Measurements from ENCODE around the gene SLC35E2B.
A peak's percentile ranks its signal among the peaks of the same experiment; 100 is the strongest.
"Not testable (repeated sequence)": the region's sequence is repeated elsewhere in the genome, so short reads cannot be mapped to it uniquely, and the experiment has no call there.

The SLC35E2B gene

DNA sequence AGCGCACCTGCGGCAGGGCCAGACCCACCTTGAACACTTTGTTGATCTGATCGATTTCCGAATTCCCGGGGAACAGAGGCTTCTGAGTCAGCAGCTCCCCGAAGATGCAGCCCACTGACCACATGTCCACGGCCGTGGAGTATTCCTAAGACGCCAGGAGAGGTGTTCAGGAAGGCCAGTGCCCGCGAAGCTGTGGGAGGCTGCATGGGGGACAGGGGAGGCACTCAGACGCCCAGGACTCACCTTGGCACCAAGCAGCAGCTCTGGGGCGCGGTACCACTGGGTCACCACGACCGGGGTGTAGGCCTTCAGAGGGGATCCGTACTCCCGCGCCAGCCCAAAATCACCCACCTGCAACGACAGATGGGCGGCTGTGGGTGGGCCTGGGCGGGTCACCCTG is 11.2 kb upstream of the SLC35E2B start:
- no peak for DNase-seq (ENCODE audit: low spot score)

- not testable (repeated sequence) for DNase-seq (ENCODE audit: low spot score)
Measured at GRCh38 chr1:1702506-1702905, 9.9 kb upstream of the SLC35E2B start.

DNA sequence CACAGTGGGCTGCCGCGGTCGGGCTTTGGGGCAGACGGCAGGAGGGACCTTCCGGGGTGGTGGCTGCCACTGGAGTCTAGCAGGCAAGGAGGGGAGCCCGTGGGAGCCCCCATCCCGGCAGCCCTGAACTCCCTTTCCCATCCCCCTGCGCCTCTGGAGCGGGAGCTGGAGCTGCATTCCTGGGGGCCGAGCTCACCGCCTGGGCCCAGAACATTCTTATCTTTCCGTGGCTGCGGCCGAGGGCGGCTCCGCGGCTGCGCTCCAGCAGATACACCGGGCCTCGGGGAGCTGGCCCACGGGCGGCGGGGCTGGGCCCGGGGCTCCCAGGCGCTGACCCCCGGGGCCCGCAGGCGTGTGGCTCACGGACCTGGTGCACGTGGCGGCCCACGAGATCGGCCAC is 8.0 kb upstream of the SLC35E2B start:
- not testable (repeated sequence) for DNase-seq (ENCODE audit: low spot score)

DNA sequence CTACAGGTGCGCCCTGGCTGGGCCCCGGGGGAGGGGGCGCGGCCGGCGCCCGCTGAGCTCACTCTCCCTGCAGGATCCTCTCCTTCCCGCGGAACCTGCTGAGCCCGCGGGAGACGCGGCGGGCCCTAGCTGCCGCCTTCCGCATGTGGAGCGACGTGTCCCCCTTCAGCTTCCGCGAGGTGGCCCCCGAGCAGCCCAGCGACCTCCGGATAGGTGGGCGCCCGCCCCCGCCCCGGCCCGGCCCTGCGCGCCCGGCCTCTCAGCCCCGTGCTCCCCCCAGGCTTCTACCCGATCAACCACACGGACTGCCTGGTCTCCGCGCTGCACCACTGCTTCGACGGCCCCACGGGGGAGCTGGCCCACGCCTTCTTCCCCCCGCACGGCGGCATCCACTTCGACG is 7.5 kb upstream of the SLC35E2B start:
- DNase-seq (ENCODE audit: low spot score), result not testable (repeated sequence)

DNA sequence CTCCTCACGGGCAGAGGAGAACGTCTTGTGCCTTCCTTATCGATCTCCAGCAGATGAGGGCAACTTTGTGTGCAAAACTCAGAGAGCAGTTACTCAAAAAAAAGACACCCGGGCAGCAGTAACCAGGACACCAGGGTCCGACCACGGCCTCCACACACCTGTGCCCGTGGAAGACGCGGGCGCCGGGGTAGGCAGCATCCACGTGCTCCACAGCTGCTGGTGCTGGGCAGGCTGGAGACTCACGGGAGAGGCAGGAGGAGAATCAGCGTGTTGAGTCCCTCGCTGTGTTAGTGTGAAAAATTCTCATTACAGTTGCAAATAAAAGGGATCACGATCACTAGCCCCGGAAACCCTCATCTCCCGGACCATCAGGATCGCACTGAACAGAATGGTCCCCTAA is 6.5 kb upstream of the SLC35E2B start:
- not testable (repeated sequence) for DNase-seq (ENCODE audit: low spot score)

GRCh38 chr1:1697358-1698183 is 5.0 kb upstream of the SLC35E2B start:
- not testable (repeated sequence) for DNase-seq (ENCODE audit: low spot score)

GRCh38 chr1:1696431-1697357 is 4.1 kb upstream of the SLC35E2B start:
- not testable (repeated sequence) for DNase-seq (ENCODE audit: low spot score)

- peak; percentile 31 for DNase-seq (ENCODE audit: low spot score)
Measured at GRCh38 chr1:1692324-1692713, 276 bp downstream of the SLC35E2B start.

- DNase-seq (ENCODE audit: low spot score), result not testable (repeated sequence)
Measured at GRCh38 chr1:1691443-1691842, 1.2 kb downstream of the SLC35E2B start.

DNA sequence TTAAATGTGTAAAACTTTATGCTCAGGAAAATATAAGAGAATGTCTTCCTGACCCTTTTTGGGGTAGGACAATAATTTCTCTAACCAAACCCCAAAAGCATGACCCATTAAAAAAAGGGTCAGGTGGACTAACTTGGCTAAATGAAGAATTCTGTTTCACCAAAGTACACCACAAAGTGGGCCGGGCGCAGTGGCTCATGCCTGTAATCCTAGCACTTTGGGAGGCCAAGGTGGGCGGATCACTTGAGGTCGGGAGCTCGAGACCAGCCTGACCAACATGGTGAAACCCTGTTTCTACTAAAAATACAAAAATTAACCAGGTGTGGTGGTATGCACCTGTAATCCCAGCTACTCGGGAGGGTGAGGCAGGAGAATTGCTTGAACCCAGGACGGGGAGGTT is 3.1 kb downstream of the SLC35E2B start:
- DNase-seq (ENCODE audit: low spot score), result not testable (repeated sequence)

DNA sequence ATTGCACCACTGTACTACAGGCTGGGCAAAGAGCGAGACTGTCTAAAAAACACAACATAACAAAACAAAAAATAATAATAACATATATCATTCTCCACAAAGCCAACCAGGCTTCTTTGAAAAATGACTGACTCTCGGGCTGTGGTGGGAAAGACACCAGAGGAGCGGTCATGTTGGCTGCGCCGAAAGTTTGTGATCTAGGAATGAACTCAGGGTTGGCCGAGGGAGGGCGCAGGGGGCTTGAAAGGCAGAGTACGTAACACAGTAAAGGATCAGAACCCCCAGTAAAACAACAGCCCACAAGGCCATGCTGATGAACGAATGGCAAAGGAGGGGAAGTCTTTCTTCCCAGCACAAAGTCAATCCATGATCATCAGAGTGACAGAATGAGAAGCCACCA is 4.7 kb downstream of the SLC35E2B start:
- no peak for DNase-seq (ENCODE audit: low spot score)

- DNase-seq (ENCODE audit: low spot score), result no peak
Measured at GRCh38 chr1:1684031-1684681, 8.4 kb downstream of the SLC35E2B start.

GRCh38 chr1:1683104-1683905 is 9.3 kb downstream of the SLC35E2B start:
- DNase-seq (ENCODE audit: low spot score), result no peak

GRCh38 chr1:1680912-1681273 is 11.7 kb downstream of the SLC35E2B start:
- DNase-seq (ENCODE audit: low spot score), result no peak

- no peak for DNase-seq (ENCODE audit: low spot score)
Measured at GRCh38 chr1:1680031-1680911, 12.3 kb downstream of the SLC35E2B start.

GRCh38 chr1:1678581-1679380 is 13.8 kb downstream of the SLC35E2B start:
- peak; percentile 22 for DNase-seq (ENCODE audit: low spot score)

DNA sequence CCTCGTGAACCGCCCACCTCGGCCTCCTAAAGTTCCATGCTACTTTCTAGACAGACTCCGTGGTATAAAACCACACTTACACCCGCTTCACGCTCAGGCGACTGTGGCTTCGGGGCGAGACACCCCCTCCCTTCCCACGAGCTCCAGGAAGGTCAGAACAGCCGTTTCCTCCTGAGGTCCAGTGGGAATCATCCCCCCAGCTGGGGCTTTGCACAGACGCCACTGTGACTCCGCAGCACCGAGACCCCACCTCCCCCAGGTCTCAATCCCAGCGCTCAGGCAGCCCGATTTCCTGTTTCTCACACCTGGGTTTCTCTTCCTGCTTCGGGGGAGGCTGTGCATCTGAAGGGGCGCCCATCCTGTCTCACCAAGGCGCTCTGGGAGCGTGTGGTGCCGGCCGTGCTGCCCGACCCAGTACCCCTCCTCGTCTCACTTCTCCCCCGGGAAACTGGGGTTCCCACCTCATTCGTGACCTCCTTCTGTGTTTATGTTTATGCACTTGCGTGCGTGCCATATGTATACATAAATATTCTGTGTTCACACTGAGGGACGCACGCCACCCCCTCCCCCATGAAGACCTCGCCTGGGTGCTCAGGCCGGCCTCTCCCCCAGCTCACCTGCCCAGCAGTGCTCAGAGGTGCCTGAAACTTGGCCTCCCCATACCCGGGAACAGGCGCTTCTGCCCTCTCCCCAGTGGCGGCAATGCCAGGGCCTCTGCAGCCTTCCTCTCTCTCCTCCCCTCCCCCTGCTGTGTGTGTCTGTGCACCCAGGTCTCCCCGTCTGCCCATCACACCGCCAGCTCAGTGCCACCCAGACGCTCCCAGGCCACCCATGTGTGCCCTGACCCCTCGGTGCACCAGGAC is 14.6 kb downstream of the SLC35E2B start:
- no peak for DNase-seq (ENCODE audit: low spot score)

DNA sequence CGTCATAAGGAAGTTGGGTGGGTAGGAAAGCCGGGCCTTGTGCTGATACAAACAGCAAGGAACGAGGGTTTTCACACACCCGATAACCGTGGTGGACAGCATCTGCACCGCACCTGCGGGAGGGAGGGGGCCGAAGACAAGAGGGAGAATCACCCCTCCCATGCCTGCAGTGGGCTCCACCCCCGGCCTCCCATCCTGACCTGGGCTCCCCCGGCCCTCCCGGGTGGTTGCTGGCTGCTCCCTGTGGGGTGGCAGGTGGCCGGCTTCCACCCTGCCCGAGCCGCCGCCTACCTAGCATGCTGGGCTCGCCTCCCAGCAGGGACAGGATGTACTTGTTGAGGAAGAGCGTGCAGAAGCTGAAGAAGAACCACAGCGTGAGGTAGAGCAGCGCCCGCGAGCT is 16.5 kb downstream of the SLC35E2B start:
- not testable (repeated sequence) for DNase-seq (ENCODE audit: low spot score)

DNA sequence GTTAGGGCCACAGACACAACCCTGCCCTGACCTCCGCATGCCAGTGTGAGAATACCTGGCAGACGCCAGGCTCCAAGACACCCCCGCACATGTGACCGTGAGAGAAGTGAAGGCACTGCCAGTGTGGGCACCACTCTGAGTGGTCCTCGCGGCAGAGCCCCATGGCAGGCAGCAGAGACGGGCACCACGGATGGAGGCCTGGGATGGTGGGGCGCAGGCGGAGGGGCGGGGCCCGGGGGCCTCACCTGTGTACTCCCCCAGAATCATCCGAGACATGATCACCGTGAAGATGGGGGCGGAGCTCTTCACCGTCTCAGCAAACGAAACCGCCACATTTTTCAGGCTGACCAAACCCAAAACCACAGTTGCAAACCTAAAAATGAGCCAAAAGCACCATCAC is 17.4 kb downstream of the SLC35E2B start:
- not testable (repeated sequence) for DNase-seq (ENCODE audit: low spot score)
